ENCODE results near the gene ADAM12. TPM values are rescaled to one million over a fixed set of nuclear protein-coding genes. Genes with fewer than 3 reads are reported as not detected.

Gene ADAM12
- total RNA-seq, 1 experiment from 2014 or later, result 0.24 TPM

GRCh38 chr10:125990974-125991373 is 397.3 kb downstream of the ADAM12 start:
- H3K4me1 ChIP-seq (ENCODE audit: insufficient read depth, low read length), result no peaks in the 10 kb centered on the region

More at GRCh38 chr10:125990974-125991373, 397.3 kb downstream of the ADAM12 start:
- Histone ChIP-seq H3K27ac (ENCODE audit: insufficient read length, low read depth, low read length) (no peak overlapping the region), H3K4ac (ENCODE audit: low read depth, low read length) (no peak overlapping the region), H3T11ph (ENCODE audit: low read length) (no peak overlapping the region), H2BK15ac (ENCODE audit: low read depth, low read length) (no peak overlapping the region), H4K8ac (replicated peaks; ENCODE audit: insufficient read length, low read depth, low read length) (no peak overlapping the region), H3K4me2 (ENCODE audit: insufficient read depth, insufficient read length, low read length) (no peak overlapping the region), H3K14ac (ENCODE audit: insufficient read depth, low read length) (no peak overlapping the region), H3K9me3 (ENCODE audit: control insufficient read depth, low read depth, low read length) (no peaks in the 10 kb centered on the region), H4K91ac (ENCODE audit: insufficient read length, low read depth, low read length) (no peak overlapping the region), H2BK120ac (ENCODE audit: low read depth, low read length, poor library complexity, severe bottlenecking) (no peak overlapping the region), H3K9ac (ENCODE audit: extremely low read depth, insufficient read length, low read length) (no peak overlapping the region), H2BK5ac (ENCODE audit: insufficient read length, low read length) (no peak overlapping the region), H2AK5ac (ENCODE audit: insufficient read length, low read length) (no peak overlapping the region), H3K56ac (ENCODE audit: insufficient read length, low read depth, low read length) (no peak overlapping the region), H2BK20ac (ENCODE audit: low read depth, low read length, poor library complexity, severe bottlenecking) (no peak overlapping the region), H4K5ac (ENCODE audit: insufficient read length, low read depth, low read length) (no peak overlapping the region), H3K23ac (ENCODE audit: insufficient read length, low read depth, low read length) (no peak overlapping the region), H3K79me2 (ENCODE audit: insufficient read depth, low read length) (no peaks in the 10 kb centered on the region), H3K79me1 (ENCODE audit: insufficient read depth, low read depth, low read length, poor library complexity, severe bottlenecking) (no peaks in the 10 kb centered on the region), H4K20me1 (ENCODE audit: control insufficient read depth, insufficient read depth, insufficient read length) (no peaks in the 10 kb centered on the region), H2BK12ac (ENCODE audit: insufficient read length, low read depth, low read length) (no peak overlapping the region), H3K23me2 (ENCODE audit: insufficient read length, low read depth, low read length, poor library complexity, severe bottlenecking) (no peaks in the 10 kb centered on the region), H2AFZ (ENCODE audit: low read length) (no peak overlapping the region), H3K27me3 (ENCODE audit: insufficient read depth, low read length) (no peaks in the 10 kb centered on the region), H3K18ac (ENCODE audit: insufficient read length, low read depth, low read length) (no peak overlapping the region)
- Mint-ChIP-seq H3K4me3 (no peak overlapping the region), H3K36me3 (ENCODE audit: insufficient read depth in 1 of 3, low read depth in 3 of 3) (peaks cover 0 to 12% (median 5%) of the 10 kb centered on the region in 3 experiments; a peak in 4 of 7 replicates), H3K27me3 (ENCODE audit: low read depth) (peaks cover 4% of the 10 kb centered on the region; the same call in 1 of the 2 replicates), H3K27ac (peak overlapping the region in 1 of 3 experiments; percentile 83; a peak in 1 of 7 replicates), H3K9me3 (peaks cover 9 to 13% of the 10 kb centered on the region in 2 experiments; a peak in 4 of 5 replicates), H3K4me1 (peaks cover 2% of the 10 kb centered on the region in 2 experiments; a peak in 2 of 4 replicates)
- TF ChIP-seq CTCF (conservative IDR thresholded peaks at IDR 0.05), result no peak
- no peak for DNase-seq
- WGBS (ENCODE audit: extremely low coverage, insufficient read length, low lambda C conversion rate), result no CpG with 5 or more reads among the region's 2 CpGs

Data from H9 (cell line).